HG02884 (cell line): Measurements from ENCODE around the gene RSAD2.
"Not testable (repeated sequence)": the region's sequence is repeated elsewhere in the genome, so short reads cannot be mapped to it uniquely, and the experiment has no call there.

ENCODE experiments used
- ATAC-seq: cut with Tn5 transposase; IDR thresholded peaks from one replicate; pipeline ENCODE4 v1.9.1; 2021; ENCODE audit warnings: mild to moderate bottlenecking, moderate library complexity; ENCODE audit not compliant: unreplicated experiment

Gene RSAD2

GRCh38 chr2:6877402-6878304 lies at the start of gene RSAD2:
Gene RSAD2, plus strand, starts transcription at chr2:6877777. Its CDS starts 24 bp downstream, at chr2:6877801.
- peak; percentile 77 for ATAC-seq

- no peak for ATAC-seq
Observed at GRCh38 chr2:6828299-6828584, 49.3 kb upstream of the RSAD2 start.

DNA sequence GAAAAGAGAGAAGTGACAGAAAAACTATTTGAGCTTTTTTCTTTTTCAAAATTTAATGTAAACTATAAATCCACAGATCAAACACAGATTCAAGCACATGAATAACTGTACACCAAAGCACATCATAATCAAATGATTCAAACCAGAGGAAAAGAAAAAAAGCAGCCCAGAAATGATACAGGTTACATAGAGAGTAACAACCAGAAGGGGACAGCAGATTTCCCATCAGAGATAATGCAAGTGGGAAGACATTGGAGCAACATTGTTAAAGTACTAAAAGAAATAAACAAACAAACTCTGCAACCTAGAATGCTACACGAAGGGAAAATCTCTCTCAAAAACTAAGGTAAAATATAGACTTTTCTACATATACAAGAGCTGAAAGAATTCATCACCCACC lies 46.3 kb upstream of the RSAD2 start:
- ATAC-seq, result no peak

DNA sequence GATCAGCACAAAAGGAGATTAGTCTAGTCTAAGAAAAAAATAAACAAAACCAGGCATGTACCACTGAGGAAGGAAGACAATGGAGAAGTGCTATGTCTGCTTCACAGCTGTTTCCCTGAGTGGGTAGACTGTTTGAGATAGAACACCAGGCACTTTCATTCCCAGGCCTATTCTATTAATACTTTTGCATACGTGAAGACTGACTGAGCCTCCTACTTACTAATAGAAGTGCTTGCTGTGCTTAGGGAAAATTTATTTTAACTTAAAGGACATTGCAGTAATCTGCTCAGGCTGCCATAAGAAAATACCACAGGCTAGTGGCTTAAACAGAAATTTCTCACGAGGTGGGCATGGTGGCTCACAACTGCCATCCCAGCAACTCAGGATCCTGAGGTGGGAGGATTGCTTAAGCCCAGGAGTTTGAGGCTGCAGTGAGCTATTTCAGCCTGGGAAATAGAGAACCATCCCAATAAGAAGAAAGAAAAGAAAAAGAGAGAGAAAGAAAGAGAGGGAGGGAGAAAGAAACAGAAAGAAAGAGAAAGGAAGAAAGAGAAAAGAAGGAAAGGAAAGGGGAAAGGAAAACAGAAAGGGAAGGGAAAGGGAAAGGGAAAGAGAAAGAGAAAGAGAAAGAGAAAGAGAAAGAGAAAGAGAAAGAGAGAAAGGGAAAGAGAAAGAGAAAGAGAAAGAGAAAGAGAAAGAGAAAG lies 44.8 kb upstream of the RSAD2 start:
- no peak for ATAC-seq

DNA sequence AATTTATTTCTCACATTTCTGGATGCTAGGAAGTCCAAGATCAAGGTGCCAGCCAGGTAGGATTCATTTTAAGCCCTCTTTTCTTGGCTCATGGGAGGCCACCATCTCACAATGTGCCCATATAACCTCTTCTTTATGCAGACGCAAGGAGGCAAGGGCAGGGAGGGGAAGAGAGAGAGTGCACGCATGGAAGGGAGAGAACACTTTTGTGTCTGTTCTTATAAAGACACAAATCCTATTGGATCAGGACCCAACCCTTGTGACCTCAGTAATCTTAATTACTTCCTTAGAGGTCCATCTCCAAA lies 44.3 kb upstream of the RSAD2 start:
- no peak for ATAC-seq

GRCh38 chr2:6834163-6834562 lies 43.4 kb upstream of the RSAD2 start:
- no peak for ATAC-seq

DNA sequence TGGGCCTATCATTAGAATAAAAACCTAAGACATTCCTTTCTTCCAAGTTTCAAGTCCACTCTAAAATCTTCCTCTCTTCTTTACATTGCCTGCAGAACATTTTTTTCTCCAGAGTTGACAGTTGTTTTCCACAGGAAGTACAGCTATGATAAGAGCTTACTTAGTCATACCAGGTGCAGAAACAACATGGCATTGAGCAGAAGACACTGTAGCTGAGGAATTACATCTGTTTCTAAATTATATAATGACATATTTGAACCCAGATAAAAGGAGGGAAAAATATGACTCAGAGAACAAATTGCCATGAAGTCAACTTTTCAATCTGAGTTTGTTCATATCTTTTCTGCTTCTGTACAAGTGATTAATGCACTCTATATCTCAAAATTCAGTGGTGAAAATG lies 42.1 kb upstream of the RSAD2 start:
- no peak for ATAC-seq

DNA sequence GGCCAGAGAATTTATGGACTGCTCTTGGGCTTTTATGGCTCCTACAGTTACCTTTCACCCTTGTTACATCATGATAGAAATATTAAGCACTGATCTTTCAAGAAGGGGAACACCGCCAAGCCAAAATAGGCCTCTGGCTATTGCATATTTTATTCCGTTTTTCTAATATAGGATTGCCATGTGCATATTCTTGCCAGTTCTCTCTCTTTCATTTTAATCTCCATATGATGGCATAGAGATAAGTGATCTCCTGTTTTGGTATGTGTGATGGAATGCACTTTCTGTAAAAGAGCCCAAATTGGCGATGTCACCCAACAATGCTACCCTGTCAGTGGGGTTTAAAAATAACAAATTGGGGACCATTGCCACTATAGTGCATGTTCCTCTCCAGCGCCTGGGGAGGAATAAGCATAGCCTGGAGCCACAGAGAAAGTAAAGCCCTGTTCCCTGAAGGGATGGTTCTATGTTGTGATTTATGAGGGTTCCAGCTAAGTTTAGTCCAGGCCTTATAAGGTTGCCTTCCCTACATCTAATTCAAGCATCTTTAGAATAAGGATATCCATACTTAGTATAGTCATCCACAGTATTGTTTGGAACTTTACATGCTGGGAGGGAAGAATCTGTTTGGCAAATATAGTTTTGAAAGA lies 38.8 kb upstream of the RSAD2 start:
- ATAC-seq, result no peak

GRCh38 chr2:6841537-6842287 lies 35.9 kb upstream of the RSAD2 start:
- no peak for ATAC-seq

GRCh38 chr2:6845312-6845711 lies 32.3 kb upstream of the RSAD2 start:
- ATAC-seq, result no peak

DNA sequence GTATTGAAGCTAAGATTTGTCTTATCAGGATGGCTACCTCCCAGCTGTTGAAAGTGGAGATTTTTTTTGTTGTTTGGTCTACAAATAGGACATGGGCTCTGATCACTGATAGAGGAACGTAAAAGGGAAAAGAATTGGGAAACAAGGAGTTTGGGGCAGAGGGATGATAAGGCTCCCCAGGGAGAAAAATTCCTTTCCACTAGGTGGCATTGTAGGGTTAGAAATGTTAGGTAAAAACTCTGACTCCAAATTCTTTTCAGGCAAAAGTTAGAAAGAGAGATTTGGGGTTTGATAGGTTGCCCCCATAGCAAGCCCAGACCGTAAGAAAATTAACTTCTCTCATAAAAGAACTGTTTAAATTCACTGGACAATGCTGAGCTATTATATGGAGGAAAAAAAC lies 31.7 kb upstream of the RSAD2 start:
- ATAC-seq, result no peak

DNA sequence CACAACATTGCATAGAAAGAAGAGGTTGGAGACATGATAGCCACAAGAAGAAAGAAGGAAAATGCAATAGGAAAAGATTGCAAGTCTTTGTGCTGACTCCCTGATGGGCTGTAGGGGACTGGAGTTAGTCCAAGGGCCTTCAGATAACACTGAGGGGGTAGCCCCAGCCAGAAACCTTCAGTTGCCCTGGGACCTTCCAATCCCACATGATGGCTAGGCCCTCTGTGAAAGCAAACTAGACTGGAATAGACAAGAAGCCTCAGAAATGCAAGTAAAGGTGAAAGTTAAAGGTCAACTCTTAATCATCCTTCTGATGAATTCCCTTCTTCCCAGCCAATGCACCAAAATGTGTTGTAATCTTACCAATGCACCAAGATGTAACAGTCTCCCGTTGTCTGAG lies 31.0 kb upstream of the RSAD2 start:
- no peak for ATAC-seq

DNA sequence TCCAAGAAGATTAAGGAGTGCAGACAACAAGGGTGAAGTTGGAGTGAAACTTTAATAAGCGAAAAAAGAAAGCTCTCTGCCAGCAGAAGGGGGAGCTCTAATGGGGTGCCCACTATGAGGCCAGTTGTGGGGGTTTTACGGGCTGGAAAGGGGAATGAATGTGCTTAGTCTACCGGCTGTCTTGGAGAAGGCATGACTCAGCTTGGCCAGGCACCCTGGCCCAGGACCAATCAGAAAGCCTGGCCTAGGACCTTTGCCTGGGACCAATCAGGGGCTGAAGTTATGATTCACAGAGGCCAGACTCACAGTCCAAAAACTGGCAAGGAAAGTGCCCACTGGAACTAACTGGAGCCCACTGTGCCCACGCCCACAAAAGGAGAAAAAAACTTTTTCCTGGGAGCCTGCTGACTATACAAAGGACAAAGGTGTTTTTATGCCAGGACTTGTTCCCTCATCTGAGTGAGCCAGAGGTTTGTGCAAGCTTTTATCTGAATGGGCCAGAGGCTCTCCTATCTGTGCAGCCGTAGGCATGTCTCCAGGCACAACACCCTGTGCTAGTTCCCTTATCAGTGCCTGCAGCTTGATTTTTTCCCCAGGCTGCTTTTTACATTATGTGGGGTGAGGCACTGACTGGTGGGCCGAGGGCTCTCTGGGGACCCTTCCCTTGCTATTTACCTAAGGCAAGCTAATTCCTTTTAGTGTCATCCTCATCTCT lies 30.5 kb upstream of the RSAD2 start:
- no peak for ATAC-seq

- ATAC-seq, result no peak
Observed at GRCh38 chr2:6852195-6852594, 25.4 kb upstream of the RSAD2 start.

DNA sequence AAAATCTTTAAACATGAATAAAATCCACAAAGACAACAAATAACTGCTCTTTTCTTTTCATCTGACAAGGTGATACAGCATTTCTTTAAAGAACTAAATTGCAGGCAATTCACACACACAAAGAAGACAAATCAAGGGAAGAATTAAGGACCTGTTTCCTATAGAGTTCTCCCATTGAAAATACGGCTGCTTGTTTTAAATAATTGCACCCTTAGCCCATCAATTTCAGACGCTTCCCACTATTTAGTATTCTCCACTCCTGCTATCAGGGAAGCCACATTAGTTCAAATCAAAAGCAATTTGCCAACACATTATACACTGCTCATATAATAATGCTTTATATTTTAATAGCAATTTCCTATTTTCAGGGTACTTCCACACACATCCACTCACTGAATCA lies 23.2 kb upstream of the RSAD2 start:
- no peak for ATAC-seq

DNA sequence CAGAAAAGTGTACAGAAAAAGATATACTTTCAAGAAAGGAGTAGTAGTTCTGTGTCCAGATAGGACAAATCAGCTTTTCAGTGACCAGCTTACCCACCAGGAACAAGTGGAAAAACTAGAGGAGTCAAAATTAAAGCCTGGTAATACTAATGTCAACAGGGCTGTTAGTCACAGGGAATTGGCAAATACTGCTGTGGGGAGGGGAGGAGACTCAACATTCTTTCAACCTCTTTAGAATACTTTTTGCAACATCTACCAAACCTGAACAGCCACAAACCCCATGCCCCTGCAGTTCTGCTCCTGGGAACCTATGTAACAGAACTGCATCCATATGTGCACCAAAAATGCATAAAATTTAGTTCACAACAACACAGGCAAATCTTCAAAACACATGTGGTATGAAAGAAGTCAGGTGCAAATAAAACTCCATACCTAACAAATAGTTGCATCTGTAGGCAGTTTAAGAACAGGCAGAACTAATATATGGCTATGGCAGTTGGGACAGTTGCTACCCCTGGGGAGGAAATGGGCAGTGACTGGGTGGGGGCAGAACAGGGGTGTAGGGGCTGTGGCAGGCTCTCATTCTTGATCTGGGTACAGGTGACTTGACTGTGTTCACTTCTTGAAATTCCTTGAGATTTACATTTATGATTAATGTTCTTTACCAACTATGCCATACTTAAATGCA lies 21.6 kb upstream of the RSAD2 start:
- ATAC-seq, result no peak

DNA sequence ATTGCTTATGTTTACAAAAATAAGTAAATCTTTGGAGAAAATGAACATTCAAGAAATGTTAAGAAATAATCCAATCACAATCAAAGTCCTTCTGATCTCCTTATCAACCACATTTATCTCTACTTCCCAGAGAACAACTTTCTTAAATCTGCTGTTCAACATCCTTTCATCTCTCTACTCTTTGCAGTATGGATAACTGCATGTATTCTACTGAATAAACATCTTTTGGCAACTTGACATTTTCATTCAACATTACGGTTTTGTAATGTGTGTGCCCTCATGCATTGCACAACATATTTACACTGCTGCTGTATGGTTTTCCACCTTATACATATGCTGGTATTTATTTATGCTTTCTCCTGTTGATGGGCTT lies 21.0 kb upstream of the RSAD2 start:
- ATAC-seq, result no peak

DNA sequence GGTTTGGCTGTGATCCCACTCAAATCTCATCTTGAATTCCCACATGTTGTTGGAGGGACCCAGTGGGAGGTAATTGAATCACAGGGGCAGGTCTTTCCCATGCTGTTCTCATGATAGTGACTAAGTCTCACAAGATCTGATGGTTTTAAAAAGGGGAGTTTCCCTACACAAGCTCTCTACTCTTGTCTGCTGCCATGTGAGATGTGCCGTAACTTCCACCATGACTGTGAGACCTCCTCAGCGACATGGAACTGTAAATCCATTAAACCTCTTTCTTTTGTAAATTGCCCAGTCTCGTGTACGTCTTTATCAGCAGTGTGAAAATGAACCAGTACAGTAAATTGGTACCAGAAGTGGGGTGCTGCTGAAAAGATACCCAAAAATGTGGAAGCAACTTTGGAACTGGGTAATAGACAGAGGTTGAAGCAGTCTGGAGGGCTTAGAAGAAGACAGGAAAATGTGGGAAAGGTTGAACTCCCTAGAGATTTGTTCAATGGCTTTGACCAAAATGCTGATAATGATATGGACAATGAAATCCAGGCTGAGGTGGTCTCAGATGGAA lies 19.0 kb upstream of the RSAD2 start:
- not testable (repeated sequence) for ATAC-seq

GRCh38 chr2:6860296-6860695 lies 17.3 kb upstream of the RSAD2 start:
- ATAC-seq, result no peak

GRCh38 chr2:6863792-6864191 lies 13.8 kb upstream of the RSAD2 start:
- ATAC-seq, result no peak
